ENCODE results near the gene LIPM.

The LIPM gene

GRCh38 chr10:88870089-88870488 lies 67.6 kb downstream of the LIPM start:
- H3K4me3 ChIP-seq (ENCODE audit: low read length) = no peak overlapping the region
- no peak for TF ChIP-seq ZNF274 (IDR thresholded peaks at IDR 0.05; ENCODE audit: low read depth, low read length)
